ENCODE measurements around the gene NAALADL2. TPM values are rescaled to one million over a fixed set of nuclear protein-coding genes. Genes with fewer than 3 reads are reported as not detected.

NAALADL2 gene
- total RNA-seq, 2 donors from 2014 or later, result 0.35 TPM; not detected in 1

- H3K36me3 Mint-ChIP-seq, result no peaks in the 10 kb centered on the region
- no peak for DNase-seq (ENCODE audit: low spot score in 2 of 2)
- H3K27ac Mint-ChIP-seq, result no peak overlapping the region
- no peaks in the 10 kb centered on the region for H3K9me3 Mint-ChIP-seq
- ATAC-seq, result no peak
These were observed 14.9 kb downstream of the NAALADL2 start for GRCh38 chr3:174873832-174874657.

GRCh38 chr3:174882789-174883188 is 23.7 kb downstream of the NAALADL2 start:
- ATAC-seq (no peak), DNase-seq (ENCODE audit: low spot score in 2 of 2) (no peak)
- Mint-ChIP-seq H3K9me3 (peaks cover 13 to 17% of the 10 kb centered on the region in 2 donors), H3K36me3 (no peaks in the 10 kb centered on the region), H3K27ac (no peak overlapping the region)

GRCh38 chr3:174883881-174884675 is 24.9 kb downstream of the NAALADL2 start:
- Mint-ChIP-seq H3K9me3 (peaks cover 13 to 17% of the 10 kb centered on the region in 2 donors), H3K36me3 (no peaks in the 10 kb centered on the region), H3K27ac (no peak overlapping the region)
- ATAC-seq (no peak), DNase-seq (ENCODE audit: low spot score in 2 of 2) (no peak)

GRCh38 chr3:174884776-174885568 is 25.8 kb downstream of the NAALADL2 start:
- H3K36me3 Mint-ChIP-seq, result no peaks in the 10 kb centered on the region
- H3K27ac Mint-ChIP-seq, result peak overlapping the region in 1 of 2 donors; percentile 37
- no peak for ATAC-seq
- DNase-seq (ENCODE audit: low spot score in 2 of 2), result no peak
- peaks cover 8 to 17% of the 10 kb centered on the region in 2 donors for H3K9me3 Mint-ChIP-seq

GRCh38 chr3:174891524-174892203 is 32.5 kb downstream of the NAALADL2 start:
- Mint-ChIP-seq H3K9me3 (peaks cover 17 to 18% of the 10 kb centered on the region in 2 donors), H3K36me3 (peaks cover 0 to 5% of the 10 kb centered on the region in 2 donors), H3K27ac (no peak overlapping the region)
- no peak for ATAC-seq
- DNase-seq (ENCODE audit: low spot score in 2 of 2), result no peak

DNA sequence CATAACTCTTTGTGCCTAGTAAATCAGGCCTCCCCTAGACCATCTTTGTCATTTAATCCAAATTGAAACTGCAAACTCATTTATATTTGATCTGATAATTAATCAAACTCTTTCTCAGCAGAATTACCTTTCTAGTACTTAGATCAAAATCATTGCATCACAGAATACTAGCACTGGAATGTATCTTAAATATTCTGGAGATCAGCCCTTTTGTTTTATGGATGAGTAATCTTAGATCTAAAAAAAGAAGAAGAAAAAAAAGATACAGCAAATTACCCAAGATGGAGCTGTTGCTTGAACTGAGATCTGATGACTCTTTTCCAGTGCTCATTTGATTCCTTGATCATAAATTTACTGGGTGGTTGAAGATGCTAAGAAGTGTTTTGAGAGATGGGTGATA is 47.9 kb downstream of the NAALADL2 start:
- Mint-ChIP-seq H3K36me3 (no peaks in the 10 kb centered on the region), H3K27ac (no peak overlapping the region), H3K9me3 (no peaks in the 10 kb centered on the region)
- ATAC-seq, result no peak
- DNase-seq (ENCODE audit: low spot score in 2 of 2), result no peak

DNA sequence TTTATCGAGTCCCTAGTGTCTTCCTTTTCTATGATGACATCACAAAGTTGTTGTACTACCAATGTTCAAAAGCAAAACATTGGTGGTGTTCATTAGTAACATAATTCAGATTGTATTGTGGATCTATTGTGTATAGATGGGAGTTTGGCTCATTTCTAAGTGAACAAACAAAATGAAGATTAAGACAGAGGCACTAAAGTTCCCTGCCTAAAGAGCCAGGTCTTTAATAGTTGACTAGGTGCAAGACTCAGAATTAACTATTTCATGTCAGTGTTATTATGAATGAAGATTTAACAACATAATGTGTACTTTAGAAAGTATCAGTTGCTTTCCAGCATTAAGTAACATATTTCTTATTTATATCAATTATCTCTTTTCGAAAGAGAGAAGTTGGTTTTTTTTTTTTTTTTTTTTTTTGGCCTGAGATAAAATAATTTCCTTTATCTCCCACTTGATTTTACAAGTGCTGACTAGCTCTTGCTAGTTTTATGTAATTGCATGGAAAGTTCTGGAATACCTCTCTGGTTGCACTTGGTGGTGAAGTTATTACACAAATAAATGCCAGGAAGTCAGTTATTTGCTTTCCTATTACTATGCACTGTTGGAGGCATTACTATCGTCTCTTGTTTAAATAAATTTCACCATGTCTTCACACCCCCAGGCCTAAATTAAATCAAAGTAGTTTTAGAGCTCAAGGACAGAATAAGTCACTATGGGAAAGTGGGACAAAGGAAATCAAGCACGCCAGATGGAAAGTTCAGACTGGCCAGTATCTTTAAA is 48.7 kb downstream of the NAALADL2 start:
- H3K27ac Mint-ChIP-seq, result no peak overlapping the region
- no peak for DNase-seq (ENCODE audit: low spot score in 2 of 2)
- no peaks in the 10 kb centered on the region for H3K36me3 Mint-ChIP-seq
- ATAC-seq, result no peak
- H3K9me3 Mint-ChIP-seq, result no peaks in the 10 kb centered on the region

DNA sequence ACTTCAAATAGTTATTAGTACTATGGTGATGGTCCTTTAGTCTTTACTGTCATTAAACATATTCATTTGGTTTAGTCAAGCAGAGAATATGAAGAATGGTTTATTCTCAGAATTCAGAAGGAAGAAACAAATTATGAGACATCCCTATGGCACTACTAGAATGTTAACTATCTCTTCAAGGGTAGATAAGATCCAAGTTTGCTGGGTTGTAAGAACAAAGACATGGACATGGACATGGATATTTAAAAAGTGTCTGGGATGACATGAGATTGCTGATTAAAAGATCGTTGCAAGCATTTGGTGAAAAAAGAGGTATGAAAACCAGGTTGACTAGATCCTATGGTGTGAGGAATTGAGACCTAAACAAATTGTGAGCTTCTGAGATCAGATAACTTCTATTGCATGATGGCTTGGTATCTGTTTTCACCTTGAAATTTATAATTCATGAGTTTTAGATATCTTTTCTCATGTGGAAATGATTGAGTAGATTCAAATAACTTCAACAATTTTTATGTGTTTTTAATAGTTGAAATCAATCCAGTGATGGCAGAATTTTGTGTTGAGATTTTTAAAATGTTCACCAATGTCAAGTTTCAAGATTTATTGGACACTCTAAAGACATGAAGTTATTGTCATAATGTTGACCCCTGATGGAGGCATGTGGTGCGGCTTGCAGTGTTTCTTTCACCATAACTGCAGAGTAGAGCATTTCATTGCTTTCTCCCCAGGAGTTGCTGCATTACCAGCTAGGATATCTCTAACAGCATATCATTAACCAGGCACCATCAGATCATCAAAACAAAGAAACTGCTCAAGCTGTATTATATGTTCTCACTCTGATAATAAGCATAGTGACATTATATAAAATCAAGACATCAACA is 72.6 kb downstream of the NAALADL2 start:
- no peak for ATAC-seq
- no peaks in the 10 kb centered on the region for H3K36me3 Mint-ChIP-seq
- no peak overlapping the region for H3K27ac Mint-ChIP-seq
- DNase-seq (ENCODE audit: low spot score in 2 of 2), result no peak
- peaks cover 10 to 11% of the 10 kb centered on the region in 2 donors for H3K9me3 Mint-ChIP-seq

DNA sequence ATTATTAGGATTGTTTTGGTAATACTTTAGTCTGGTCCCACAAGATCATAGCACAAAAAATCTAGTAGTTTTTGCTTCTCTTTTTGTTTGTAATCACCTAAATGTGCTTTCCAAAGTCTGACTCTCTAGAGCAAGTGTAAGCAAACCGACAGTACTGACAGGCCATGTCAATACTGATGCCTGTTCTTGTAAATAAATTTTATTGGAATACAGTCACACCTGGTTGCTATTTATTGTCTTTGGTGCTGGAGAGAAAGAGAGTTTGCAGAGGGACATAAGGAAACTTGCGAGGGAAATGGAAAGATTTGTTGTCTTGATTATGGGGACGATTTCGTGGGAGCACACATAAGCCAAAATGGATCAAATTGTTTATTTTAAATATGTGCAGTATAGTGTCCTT is 77.5 kb downstream of the NAALADL2 start:
- DNase-seq (ENCODE audit: low spot score in 2 of 2) (no peak), ATAC-seq (no peak)
- H3K27ac Mint-ChIP-seq, result no peak overlapping the region
- no peaks in the 10 kb centered on the region for H3K36me3 Mint-ChIP-seq
- H3K9me3 Mint-ChIP-seq, result peaks cover 15% of the 10 kb centered on the region in 2 donors

DNA sequence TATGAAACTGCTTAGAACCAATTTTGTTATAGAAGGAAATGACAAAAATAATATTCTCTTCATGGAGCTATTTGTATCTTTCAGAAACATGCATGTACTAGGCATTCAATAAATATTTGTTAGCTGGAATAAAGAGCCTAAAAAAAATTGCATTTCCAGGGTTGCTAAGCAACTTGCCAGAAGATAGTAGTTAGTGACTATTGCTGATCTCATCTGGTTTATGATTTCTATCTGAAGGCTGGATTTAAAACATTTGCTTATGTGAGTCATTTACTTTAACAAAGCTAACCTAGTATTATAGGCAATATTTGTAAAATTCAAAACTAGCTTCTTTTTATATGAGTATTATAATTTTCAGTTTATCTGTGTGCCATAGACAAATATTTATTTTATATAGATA is 78.3 kb downstream of the NAALADL2 start:
- ATAC-seq (no peak), DNase-seq (ENCODE audit: low spot score in 2 of 2) (no peak)
- no peaks in the 10 kb centered on the region for H3K36me3 Mint-ChIP-seq
- peaks cover 15% of the 10 kb centered on the region in 2 donors for H3K9me3 Mint-ChIP-seq
- no peak overlapping the region for H3K27ac Mint-ChIP-seq

DNA sequence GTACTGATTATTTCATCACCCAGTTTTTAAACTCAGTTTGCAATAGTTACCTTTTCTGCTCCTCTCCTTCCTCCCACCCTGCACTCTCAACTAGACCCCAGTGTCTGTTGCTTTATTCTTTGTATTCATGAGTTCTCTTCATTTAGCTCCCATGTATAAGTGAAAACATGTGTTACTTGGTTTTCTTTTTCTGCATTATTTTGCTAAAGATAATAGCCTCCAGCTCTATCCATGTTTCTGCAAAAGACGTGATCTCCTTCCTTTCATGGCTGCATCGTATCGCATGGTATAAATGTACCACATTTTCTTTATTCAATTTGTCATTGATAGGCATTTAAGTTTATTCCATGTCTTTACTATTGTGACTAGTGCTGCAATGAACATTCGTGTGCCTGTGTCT is 79.0 kb downstream of the NAALADL2 start:
- DNase-seq (ENCODE audit: low spot score in 2 of 2) (no peak), ATAC-seq (no peak)
- H3K27ac Mint-ChIP-seq, result no peak overlapping the region
- peaks cover 15 to 19% of the 10 kb centered on the region in 2 donors for H3K9me3 Mint-ChIP-seq
- H3K36me3 Mint-ChIP-seq, result peaks cover 0 to under 1% of the 10 kb centered on the region in 2 donors

DNA sequence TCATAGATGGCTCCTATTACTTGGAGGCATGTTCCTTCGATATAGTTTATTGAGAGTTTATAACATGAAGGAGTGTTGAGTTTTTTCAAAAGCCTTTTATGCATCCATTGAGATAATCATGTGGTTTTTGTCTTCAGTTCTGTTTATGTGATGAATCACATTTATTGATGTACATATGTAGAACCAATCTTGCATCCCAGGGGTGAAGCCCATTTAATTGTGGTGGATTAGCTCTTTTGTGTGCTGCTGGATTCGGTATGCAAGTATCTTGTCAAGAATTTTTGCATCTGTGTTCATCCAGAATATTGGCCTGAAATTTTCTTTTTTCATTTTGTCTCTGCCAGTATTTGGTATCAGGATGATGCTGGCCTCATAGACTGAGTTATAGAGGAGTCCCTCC is 81.0 kb downstream of the NAALADL2 start:
- Mint-ChIP-seq H3K27ac (no peak overlapping the region), H3K9me3 (peaks cover 15 to 26% of the 10 kb centered on the region in 2 donors)

GRCh38 chr3:174945276-174945675 is 86.1 kb downstream of the NAALADL2 start:
- Mint-ChIP-seq H3K9me3 (peaks cover 17 to 26% of the 10 kb centered on the region in 2 donors), H3K27ac (no peak overlapping the region), H3K36me3 (peaks cover 0 to 7% of the 10 kb centered on the region in 2 donors)
- no peak for ATAC-seq
- no peak for DNase-seq (ENCODE audit: low spot score in 2 of 2)

More for the DNA sequence above, 81.0 kb downstream of the NAALADL2 start:
- DNase-seq (ENCODE audit: low spot score in 2 of 2), result no peak
- H3K36me3 Mint-ChIP-seq, result peaks cover 0 to 7% of the 10 kb centered on the region in 2 donors
- ATAC-seq, result no peak

GRCh38 chr3:174945951-174946350 is 86.8 kb downstream of the NAALADL2 start:
- no peak overlapping the region for H3K27ac Mint-ChIP-seq
- no peak for ATAC-seq

GRCh38 chr3:174949523-174949922 is 90.4 kb downstream of the NAALADL2 start:
- ATAC-seq, result no peak
- no peak for DNase-seq (ENCODE audit: low spot score in 2 of 2)
- no peak overlapping the region for H3K27ac Mint-ChIP-seq
- peaks cover 7 to 11% of the 10 kb centered on the region in 2 donors for H3K9me3 Mint-ChIP-seq
- H3K36me3 Mint-ChIP-seq, result no peaks in the 10 kb centered on the region

More at GRCh38 chr3:174945951-174946350, 86.8 kb downstream of the NAALADL2 start:
- no peak for DNase-seq (ENCODE audit: low spot score in 2 of 2)
- Mint-ChIP-seq H3K9me3 (peaks cover 11 to 19% of the 10 kb centered on the region in 2 donors), H3K36me3 (peaks cover 0 to 7% of the 10 kb centered on the region in 2 donors)
